Umbilical cord (tissue), 2 donors: Measurements from ENCODE around the gene MRGPRF. TPM values are rescaled to one million over a fixed set of nuclear protein-coding genes. Genes with fewer than 3 reads are reported as not detected.

ENCODE experiments used
- DNase-seq: peaks from one replicate; pipeline ENCODE4 v3.0.0-alpha.2; 2015; ENCODE audit warnings: low spot score
- total RNA-seq: library from RNA; depleted of rRNA; stranded (reverse); fragments of >200 nt; gene quantifications from one replicate; pipeline ENCODE4 v1.2.3, GENCODE V29; 2014; ENCODE audit warnings: low replicate concordance; ENCODE audit not compliant: insufficient read depth

MRGPRF gene
- total RNA-seq, 1 donor from 2014 or later = 38.8 TPM

GRCh38 chr11:69050592-69051380 lies 37.7 kb upstream of the MRGPRF start:
- no peak for DNase-seq

GRCh38 chr11:69049490-69049867 lies 36.4 kb upstream of the MRGPRF start:
- no peak for DNase-seq

GRCh38 chr11:69048694-69049489 lies 35.8 kb upstream of the MRGPRF start, which contains the start of gene TPCN2:
TPCN2 (plus strand) TSS chr11:69048932; CDS start chr11:69048998, 66 bp downstream.
- DNase-seq = peak; percentile 98

- no peak for DNase-seq
Observed at GRCh38 chr11:69048031-69048693, 35.1 kb upstream of the MRGPRF start.

- DNase-seq = peak; percentile 84
Observed at GRCh38 chr11:69044111-69045013, 31.3 kb upstream of the MRGPRF start.

- no peak for DNase-seq
Observed at GRCh38 chr11:69041516-69041915, 28.5 kb upstream of the MRGPRF start.

GRCh38 chr11:69040581-69041260 lies 27.7 kb upstream of the MRGPRF start:
- no peak for DNase-seq

GRCh38 chr11:69040051-69040450 lies 27.0 kb upstream of the MRGPRF start:
- DNase-seq = no peak

- DNase-seq = no peak
Observed at GRCh38 chr11:69039501-69039900, 26.5 kb upstream of the MRGPRF start.

GRCh38 chr11:69037544-69037943 lies 24.5 kb upstream of the MRGPRF start:
- DNase-seq = no peak

GRCh38 chr11:69037074-69037473 lies 24.0 kb upstream of the MRGPRF start:
- no peak for DNase-seq

- DNase-seq = peak; percentile 72
Observed at GRCh38 chr11:69035946-69036340, 22.9 kb upstream of the MRGPRF start.

- peak; percentile 79 for DNase-seq
Observed at GRCh38 chr11:69035150-69035945, 22.3 kb upstream of the MRGPRF start.

GRCh38 chr11:69034123-69034867 lies 21.2 kb upstream of the MRGPRF start:
- no peak for DNase-seq

- DNase-seq = no peak
Observed at GRCh38 chr11:69033431-69033830, 20.4 kb upstream of the MRGPRF start.

- DNase-seq = no peak
Observed at GRCh38 chr11:69032833-69033232, 19.8 kb upstream of the MRGPRF start.

- DNase-seq = no peak
Observed at GRCh38 chr11:69030301-69030700, 17.3 kb upstream of the MRGPRF start.

- no peak for DNase-seq
Observed at GRCh38 chr11:69027704-69028372, 14.8 kb upstream of the MRGPRF start.
